ENCODE results near the gene WNT7A.

- TF ChIP-seq POLR2AphosphoS5 (IDR thresholded peaks at IDR 0.05) = no peak
- no peak for TF ChIP-seq CTCF (IDR thresholded peaks at IDR 0.05)
Observed at GRCh38 chr3:13902648-13903238, 22.9 kb upstream of the WNT7A start.

Data from upper lobe of left lung (tissue), 4 donors.